Uterus (tissue), 4 donors: ENCODE measurements around the gene HNRNPD. TPM values are rescaled to one million over a fixed set of nuclear protein-coding genes. Genes with fewer than 3 reads are reported as not detected.
"Not testable (repeated sequence)": the region's sequence is repeated elsewhere in the genome, so short reads cannot be mapped to it uniquely, and the experiment has no call there.

ENCODE experiments used
- DNase-seq, 2 donors: peaks; one replicate each; pipeline ENCODE4 v3.0.0-alpha.2; 2019 to 2020
- H3K27ac ChIP-seq, 2 donors: fragments of 200-600 bp; sonication (generic); 1 replicate in 1 of 2; 2 replicates in 1 of 2; pipeline ENCODE4 v1.5.1; 2016 to 2018
- H3K27me3 ChIP-seq, 2 donors: fragments of 200-600 bp; sonication (generic); one replicate each; pipeline ENCODE4 v1.5.1; 2018 to 2019; ENCODE audit warnings: control low read depth in 1 of 2
- H3K36me3 ChIP-seq, 2 donors: fragments of 200-600 bp; sonication (generic); one replicate each; pipeline ENCODE4 v1.5.1; 2019; ENCODE audit warnings: control low read depth in 1 of 2
- H3K4me1 ChIP-seq, 2 donors: fragments of 200-600 bp; sonication (generic); one replicate each; pipeline ENCODE4 v1.5.1; 2018 to 2019; ENCODE audit warnings: control low read depth in 1 of 2
- H3K4me3 ChIP-seq, 2 donors: fragments of 200-600 bp; sonication (generic); 1 replicate in 1 of 2; 2 replicates in 1 of 2; pipeline ENCODE4 v1.5.1; 2018 to 2019; ENCODE audit warnings: mild to moderate bottlenecking in 1 of 2
- H3K9me3 ChIP-seq, 2 donors: fragments of 200-600 bp; sonication (generic); one replicate each; pipeline ENCODE4 v1.5.1; 2019; ENCODE audit warnings: control low read depth in 1 of 2
- CTCF ChIP-seq, 4 experiments: fragments of 200-600 bp in 2 of 4; fragments of 450-650 bp in 2 of 4; sonication (generic) in 2 of 4; IDR thresholded peaks; one replicate each; pipeline ENCODE4 v1.5.1; 2016 to 2019; ENCODE audit warnings: antibody characterized with exemption in 4 of 4, mild to moderate bottlenecking in 2 of 4, moderate library complexity in 1 of 4
- POLR2A ChIP-seq, 2 donors: fragments of 450-650 bp; IDR thresholded peaks; one replicate each; pipeline ENCODE4 v1.6.1; 2016; ENCODE audit warnings: antibody characterized with exemption in 2 of 2, mild to moderate bottlenecking in 1 of 2, moderate library complexity in 1 of 2
- intact Hi-C: fragments of 100-400 bp; cut with DNase I; formaldehyde crosslinking; loops from one replicate; pipeline ENCODE4 v1.15.1; 2023; ENCODE audit warnings: low total_unique reads
- total RNA-seq, 4 donors: library from RNA; depleted of rRNA in 3 of 4; stranded (reverse); fragments of >200 nt in 3 of 4; gene quantifications; one replicate each; pipeline versions ENCODE4 v1.1.0 to v1.2.4, GENCODE V29; 2014 to 2023
- donor health status: DM: yes; HTN: yes; CAD: no.

HNRNPD gene
- 100 to 1,000 TPM in 2 of 4 donors, 10 to 100 TPM in 2; 48.7 to 220 (median 102) TPM for total RNA-seq

GRCh38 chr4:82373816-82374625 is at the start of gene HNRNPD:
Gene HNRNPD (minus strand): TSS chr4:82373991. CDS start chr4:82373678, 313 bp downstream.
- Histone ChIP-seq H3K27ac (peak within 1 kb of the TSS; percentile 98 to 99), H3K4me1 (peaks cover 5 to 9% of the 10 kb centered on the region in 2 donors), H3K27me3 (no peaks in the 10 kb centered on the region), H3K4me3 (peak within 1 kb of the TSS; percentile 90 to 96), H3K9me3 (no peaks in the 10 kb centered on the region), H3K36me3 (no peaks in the 10 kb centered on the region)
- intact Hi-C loops = loop anchor here (2.0 kb wide), 1 partner anchor 55 kb away; no protein-coding TSS in a partner anchor
- DNase-seq = peak; percentile 96 to 99
- TF ChIP-seq POLR2A (IDR thresholded peaks at IDR 0.05) (peak; percentile 68 to 89), CTCF (IDR thresholded peaks at IDR 0.05) (peak in 2 of 4 experiments; percentile 16 to 17)

- intact Hi-C loops = no loop called here
- no peak for DNase-seq
- TF ChIP-seq POLR2A (IDR thresholded peaks at IDR 0.05) = no peak
- TF ChIP-seq CTCF (IDR thresholded peaks at IDR 0.05) = no peak
- Histone ChIP-seq H3K4me3 (no peak overlapping the region), H3K9me3 (no peaks in the 10 kb centered on the region), H3K27ac (no peak overlapping the region), H3K4me1 (peaks cover 0 to 14% of the 10 kb centered on the region in 2 donors), H3K36me3 (no peaks in the 10 kb centered on the region), H3K27me3 (no peaks in the 10 kb centered on the region)
Observed at GRCh38 chr4:82422616-82423015, 48.8 kb upstream of the HNRNPD start.

- H3K4me3 ChIP-seq = no peak overlapping the region
- no peak overlapping the region for H3K27ac ChIP-seq
- no peak for DNase-seq
- no peak for TF ChIP-seq POLR2A (IDR thresholded peaks at IDR 0.05)
- TF ChIP-seq CTCF (IDR thresholded peaks at IDR 0.05) = no peak
- H3K36me3 ChIP-seq = no peaks in the 10 kb centered on the region
- no peaks in the 10 kb centered on the region for H3K9me3 ChIP-seq
- H3K27me3 ChIP-seq = no peaks in the 10 kb centered on the region
- H3K4me1 ChIP-seq = peaks cover 0 to 10% of the 10 kb centered on the region in 2 donors
- intact Hi-C loops = no loop called here
Observed at GRCh38 chr4:82421796-82422560, 48.2 kb upstream of the HNRNPD start.

- H3K4me3 ChIP-seq = no peak overlapping the region
- no peak overlapping the region for H3K27ac ChIP-seq
- intact Hi-C loops = no loop called here
- no peaks in the 10 kb centered on the region for H3K4me1 ChIP-seq
- no peaks in the 10 kb centered on the region for H3K9me3 ChIP-seq
- no peak for DNase-seq
- TF ChIP-seq POLR2A (IDR thresholded peaks at IDR 0.05) (no peak), CTCF (IDR thresholded peaks at IDR 0.05) (no peak)
- H3K27me3 ChIP-seq = no peaks in the 10 kb centered on the region
- H3K36me3 ChIP-seq = no peaks in the 10 kb centered on the region
Observed at GRCh38 chr4:82419451-82419850, 45.7 kb upstream of the HNRNPD start.

GRCh38 chr4:82415922-82416365 is 42.2 kb upstream of the HNRNPD start:
- no peaks in the 10 kb centered on the region for H3K4me1 ChIP-seq
- no peak for DNase-seq
- no peak overlapping the region for H3K27ac ChIP-seq
- H3K4me3 ChIP-seq = no peak overlapping the region
- H3K27me3 ChIP-seq = no peaks in the 10 kb centered on the region
- no peak for TF ChIP-seq CTCF (IDR thresholded peaks at IDR 0.05)
- TF ChIP-seq POLR2A (IDR thresholded peaks at IDR 0.05) = no peak
- H3K36me3 ChIP-seq = no peaks in the 10 kb centered on the region
- intact Hi-C loops = no loop called here
- H3K9me3 ChIP-seq = no peaks in the 10 kb centered on the region

- H3K27ac ChIP-seq, intact Hi-C loops, H3K4me1 ChIP-seq, H3K4me3 ChIP-seq, H3K27me3 ChIP-seq, H3K36me3 ChIP-seq, H3K9me3 ChIP-seq, DNase-seq: not testable (repeated sequence)
Observed at GRCh38 chr4:82415061-82415460, 41.3 kb upstream of the HNRNPD start.
